ENCODE measurements around the gene HSPB2. TPM values are rescaled to one million over a fixed set of nuclear protein-coding genes. Genes with fewer than 3 reads are reported as not detected.

HSPB2 gene
- total RNA-seq (2014; rRNA removed; shearing (Covaris generic)): not detected in 2 replicates

GRCh38 chr11:111912535-111912934 is at the start of gene HSPB2:
Gene HSPB2 (plus strand): TSS chr11:111912734. CDS start chr11:111912830, 96 bp downstream.

GRCh38 chr11:111870886-111871692 is 41.4 kb upstream of the HSPB2 start, which contains the start of gene ALG9:
Gene ALG9 (minus strand): TSS chr11:111871581. CDS start chr11:111871482, 99 bp downstream.

DNA sequence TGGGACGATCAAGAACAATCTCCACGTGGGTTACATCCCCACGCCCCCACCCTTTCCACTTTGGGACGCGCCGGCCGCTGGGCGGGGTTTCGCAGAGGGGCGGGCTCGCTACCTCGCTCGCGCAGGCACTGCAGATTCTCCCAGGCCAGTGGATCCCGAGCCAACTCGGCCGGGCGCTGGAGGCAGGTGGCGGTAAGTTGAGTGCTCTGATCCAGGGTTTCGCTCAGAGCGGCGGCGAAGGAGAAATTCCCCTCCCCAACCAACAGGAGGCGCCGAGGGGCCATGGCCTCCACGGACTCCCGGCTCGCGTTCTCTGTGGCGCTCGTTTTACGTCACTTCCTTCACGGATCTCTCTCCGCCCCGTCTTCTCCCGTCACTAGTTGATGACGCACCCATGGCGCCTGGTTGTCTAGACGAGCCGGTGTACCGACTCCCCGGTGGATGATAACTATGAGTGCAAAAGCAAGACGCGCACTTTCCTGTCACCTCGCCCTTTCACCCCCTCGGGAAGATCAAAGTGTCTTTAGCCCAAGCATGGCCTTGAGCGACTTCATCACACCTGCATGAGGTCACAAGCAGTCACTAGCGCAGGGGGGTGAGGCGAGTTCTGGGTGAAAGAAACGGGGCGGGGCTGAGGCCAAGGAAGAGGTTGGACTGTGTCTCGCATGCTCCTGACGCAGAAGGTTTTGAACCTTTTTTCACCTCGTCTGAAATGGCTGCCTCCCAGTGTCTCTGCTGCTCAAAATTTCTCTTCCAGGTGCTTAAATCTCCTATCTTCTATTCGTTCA is 33.5 kb upstream of the HSPB2 start, which contains the start of the genes CFAP68 and FDXACB1:
CFAP68 (plus strand) TSS at position 693 of the 788 bp plus-strand sequence; CDS start at position 713, 20 bp downstream.
FDXACB1 (minus strand) TSS at position 317 of the 788 bp plus-strand sequence; CDS start at position 284, 33 bp downstream.

DNA sequence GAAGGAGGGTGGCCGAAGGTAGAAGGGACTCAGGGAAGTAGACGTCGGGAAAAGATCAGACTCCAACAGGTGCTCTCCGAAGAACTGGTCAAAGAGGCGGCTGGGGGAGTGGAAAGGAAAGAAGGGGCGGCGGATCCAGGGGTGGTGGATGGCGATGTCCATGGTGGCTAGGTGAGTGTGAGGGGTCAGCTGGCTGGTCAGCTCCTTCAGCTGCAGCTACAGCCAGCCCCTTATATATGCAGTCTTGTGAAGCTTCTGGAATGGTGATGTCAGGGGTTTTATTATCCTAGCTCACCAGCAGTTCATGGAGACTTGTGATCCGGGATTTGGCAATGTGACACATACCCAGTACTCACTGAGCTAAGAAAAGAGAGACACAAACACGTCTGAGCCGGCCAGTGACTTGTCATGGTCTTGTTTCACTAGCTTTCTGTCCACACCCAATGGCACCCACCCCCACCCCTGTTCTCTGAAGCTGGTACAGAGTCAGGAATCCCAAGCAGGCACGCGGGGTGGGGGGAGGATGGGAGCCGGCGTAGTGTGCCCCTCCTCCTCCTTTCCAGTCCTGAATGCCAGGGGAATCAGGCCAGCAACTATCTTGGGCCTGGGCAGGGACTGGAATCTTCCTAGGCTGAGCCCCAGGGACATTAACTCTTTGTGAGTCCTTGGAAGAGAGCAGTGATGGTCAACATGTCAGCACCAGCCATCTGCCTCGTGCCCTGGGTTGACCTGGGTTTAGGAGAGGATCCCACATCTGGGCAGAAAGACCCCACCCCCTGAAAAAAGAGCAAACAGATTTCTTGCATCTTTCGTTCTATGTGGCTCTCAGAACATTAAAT is 752 bp upstream of the HSPB2 start, which contains the start of gene CRYAB:
CRYAB (minus strand) TSS at position 208 of the 839 bp plus-strand sequence; CDS start at position 162, 46 bp downstream.

DNA sequence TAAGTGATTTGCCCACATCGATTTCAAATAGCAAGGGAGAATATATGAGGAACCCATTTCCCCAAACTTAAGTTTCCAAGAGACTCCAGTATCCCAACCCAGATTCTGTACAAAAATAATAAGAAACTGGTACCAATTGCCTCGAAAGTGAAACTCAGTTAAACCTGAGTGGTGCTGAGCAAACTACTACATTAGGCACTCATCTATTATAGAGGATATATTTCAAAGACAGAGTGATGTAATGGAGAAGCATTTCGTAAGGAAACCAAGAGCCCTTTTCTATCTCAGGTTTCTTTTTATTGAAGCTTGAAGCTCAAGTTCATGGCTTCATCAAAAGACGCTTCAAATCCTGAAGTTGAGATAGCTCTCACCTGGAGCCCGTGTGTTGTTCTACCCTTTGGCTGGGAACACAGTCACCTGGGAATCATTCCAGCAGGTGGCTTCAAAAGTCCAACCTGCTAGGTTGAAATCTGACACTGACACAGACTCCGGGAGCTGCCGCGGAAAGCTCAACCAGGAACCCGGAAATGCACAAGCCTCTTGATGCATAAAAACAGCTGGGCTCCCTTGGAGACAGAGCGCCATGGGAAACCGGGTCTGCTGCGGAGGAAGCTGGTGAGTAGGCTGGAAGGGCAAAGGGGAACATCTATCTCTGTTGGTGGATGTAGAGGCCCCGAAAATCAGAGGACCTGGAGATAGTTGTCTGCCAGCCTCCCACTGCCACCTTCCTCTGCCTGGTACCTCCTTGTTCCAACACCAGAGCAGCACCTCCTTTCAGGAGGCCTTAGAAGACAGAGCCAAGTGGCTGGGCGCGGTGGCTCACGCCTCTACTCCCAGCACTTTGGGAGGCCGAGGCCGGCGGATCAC is 6.1 kb downstream of the HSPB2 start, which contains the start of gene C11orf52:
C11orf52 (plus strand) TSS at position 524 of the 867 bp plus-strand sequence; CDS start at position 584, 60 bp downstream.

Small RNA genes lying within 50 kb of the gene (small RNA-seq; reads per million reads assigned to genes)
- gene C11orf52 (not detected), gene GNG5P3 (not detected), gene RNA5SP351 (not detected), gene RPL37AP8 (not detected)

Other genes starting within 250 kb of the HSPB2 start
- gene PPP2R1B, start 146.3 kb upstream of the HSPB2 start, total RNA-seq (2014; rRNA removed; shearing (Covaris generic)): 15.1 and 21.6 TPM in 2 replicates
- gene ALG9, start 41.2 kb upstream of the HSPB2 start, total RNA-seq (2014; rRNA removed; shearing (Covaris generic)): 13.1 and 22.7 TPM in 2 replicates
- gene FDXACB1, start 33.6 kb upstream of the HSPB2 start, total RNA-seq (2014; rRNA removed; shearing (Covaris generic)): 2.6 and 3.1 TPM in 2 replicates
- gene CFAP68, start 33.2 kb upstream of the HSPB2 start, total RNA-seq (2014; rRNA removed; shearing (Covaris generic)): 30.2 and 41.3 TPM in 2 replicates
- not detected in 2 replicates for gene CRYAB, start 964 bp upstream of the HSPB2 start, total RNA-seq (2014; rRNA removed; shearing (Covaris generic))
- gene C11orf52, start 6.2 kb downstream of the HSPB2 start, total RNA-seq (2014; rRNA removed; shearing (Covaris generic)): 1.2 TPM in 1 of 2 replicates, not detected in the other
- gene DIXDC1, start 24.6 kb downstream of the HSPB2 start, total RNA-seq (2014; rRNA removed; shearing (Covaris generic)): 5.0 and 6.2 TPM in 2 replicates
- gene DLAT, start 112.7 kb downstream of the HSPB2 start, total RNA-seq (2014; rRNA removed; shearing (Covaris generic)): 28.2 and 33.2 TPM in 2 replicates
- gene PIH1D2, start 161.3 kb downstream of the HSPB2 start, total RNA-seq (2014; rRNA removed; shearing (Covaris generic)): 1.7 and 2.1 TPM in 2 replicates
- gene NKAPD1, start 161.6 kb downstream of the HSPB2 start, total RNA-seq (2014; rRNA removed; shearing (Covaris generic)): 16.4 and 24.2 TPM in 2 replicates
- 90.4 and 106 TPM in 2 replicates for gene TIMM8B, start 174.0 kb downstream of the HSPB2 start, total RNA-seq (2014; rRNA removed; shearing (Covaris generic))
- 48.0 and 62.7 TPM in 2 replicates for gene SDHD, start 174.1 kb downstream of the HSPB2 start, total RNA-seq (2014; rRNA removed; shearing (Covaris generic))